H1 (cell line): ENCODE results near the gene ABHD2. TPM values are rescaled to one million over a fixed set of nuclear protein-coding genes. Genes with fewer than 3 reads are reported as not detected.

Experiments used
- SIX5 ChIP-seq: IDR thresholded peaks from 2 replicates; pipeline ENCODE4 v1.6.1; 2011; ENCODE audit warnings: mild to moderate bottlenecking, low read depth, low read length
- polyA plus RNA-seq, 7 experiments: library from polyadenylated mRNA; depleted of rRNA in 3 of 7; stranded (reverse) in 5 of 7; unstranded in 2 of 7; fragments of >200 nt in 5 of 7; fragments of 200-250 nt in 2 of 7; gene quantifications; 1 replicate in 5 of 7; 2 replicates in 1 of 7; 4 replicates in 1 of 7; pipeline versions ENCODE4 v1.2.1 to v1.2.3, GENCODE V29; 2011 to 2013; ENCODE audit warnings: missing spikeins in 2 of 7, mixed read lengths in 2 of 7
- total RNA-seq: library from RNA; stranded (reverse); fragmentation: NEBNext Ultra II Directional; extraction: Animal tissue kit (Norgen Biotek cat#: 25700); gene quantifications from 2 replicates; pipeline ENCODE4 v1.2.1, GENCODE V29; 2021

Gene ABHD2
- total and polyA plus RNA-seq, 2 of the 8 experiments (the other 6 are each of a cell fraction or from before 2014, with no cell fraction given) = 9.1 to 23.7 TPM

DNA sequence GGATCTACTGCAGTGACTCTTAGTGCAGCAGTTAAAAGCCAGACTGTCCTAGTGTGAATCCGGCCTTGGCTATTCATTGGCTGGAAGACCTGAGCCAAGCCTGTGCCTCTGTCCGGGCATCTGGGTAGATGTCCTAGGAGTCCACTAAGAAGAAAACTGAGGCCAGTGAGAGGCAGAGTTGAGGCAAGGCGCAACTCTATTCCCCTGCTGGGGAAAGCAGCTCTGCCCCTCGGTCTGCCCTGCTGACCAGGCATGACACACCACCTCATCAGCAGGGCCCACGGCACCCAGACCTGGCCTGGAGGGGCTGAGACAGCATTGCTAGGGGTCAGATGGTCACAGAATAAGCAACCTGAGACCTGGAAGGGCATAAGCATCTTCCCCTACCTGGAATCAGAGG is 46.7 kb upstream of the ABHD2 start (continued):
- no peak for TF ChIP-seq SIX5
